CD8-positive, alpha-beta memory T cell (primary cell): ENCODE results near the gene RICTOR. TPM values are rescaled to one million over a fixed set of nuclear protein-coding genes. Genes with fewer than 3 reads are reported as not detected.
"Not testable (repeated sequence)": the region's sequence is repeated elsewhere in the genome, so short reads cannot be mapped to it uniquely, and the experiment has no call there.

Experiments
- CTCF ChIA-PET: fragments of 350-600 bp; sonication (Branson Sonifier 250); formaldehyde crosslinking; loops from one replicate; lab custom pipeline; 2021; ENCODE audit warnings: antibody characterized with exemption; lab: Charles Lee
- POLR2A ChIA-PET: fragments of 350-600 bp; sonication (Branson Sonifier 250); formaldehyde crosslinking; loops from one replicate; lab custom pipeline; 2021; ENCODE audit warnings: antibody characterized with exemption; lab: Charles Lee
- DNase-seq, 5 donors: peaks; one replicate each; pipeline versions ENCODE4 v3.0.0 to v3.0.0-alpha.2; 2020 to 2022; ENCODE audit warnings: mixed read lengths in 1 of 5
- H3K27ac ChIP-seq: one replicate; pipeline ENCODE4 v1.7.0; 2013; ENCODE audit warnings: low read depth, mild to moderate bottlenecking, low read length, moderate library complexity
- H3K27me3 ChIP-seq: 2 replicates; pipeline ENCODE4 v1.7.0; 2013; ENCODE audit warnings: low read length, mild to moderate bottlenecking; ENCODE audit not compliant: insufficient read depth, poor library complexity, severe bottlenecking
- H3K36me3 ChIP-seq: 2 replicates; pipeline ENCODE4 v1.7.0; 2013; ENCODE audit warnings: mild to moderate bottlenecking, low read length, moderate library complexity; ENCODE audit not compliant: insufficient read depth
- H3K4me1 ChIP-seq: 2 replicates; pipeline ENCODE4 v1.7.0; 2013; ENCODE audit warnings: mild to moderate bottlenecking, low read length, moderate library complexity; ENCODE audit not compliant: insufficient read depth
- H3K4me3 ChIP-seq: 2 replicates; pipeline ENCODE4 v1.7.0; 2013; ENCODE audit warnings: mild to moderate bottlenecking, low read length
- H3K9me3 ChIP-seq: 2 replicates; pipeline ENCODE4 v1.7.0; 2013; ENCODE audit warnings: mild to moderate bottlenecking, low read length
- H3K27ac Mint-ChIP-seq, 8 donors: one replicate each; pipeline ENCODE4 v1.8.0; 2020 to 2021; ENCODE audit warnings: mixed read lengths in 8 of 8, mild to moderate bottlenecking in 6 of 8, inconsistent platforms in 3 of 8, moderate library complexity in 3 of 8
- H3K27me3 Mint-ChIP-seq, 2 donors: one replicate each; pipeline ENCODE4 v1.8.0; 2020 to 2021; ENCODE audit warnings: mixed read lengths in 2 of 2, mild to moderate bottlenecking in 1 of 2, moderate library complexity in 1 of 2
- H3K36me3 Mint-ChIP-seq, 3 donors: one replicate each; pipeline ENCODE4 v1.8.0; 2020 to 2021; ENCODE audit warnings: mixed read lengths in 3 of 3, inconsistent platforms in 1 of 3, mild to moderate bottlenecking in 1 of 3
- H3K4me1 Mint-ChIP-seq, 3 donors: one replicate each; pipeline ENCODE4 v1.8.0; 2020 to 2021; ENCODE audit warnings: mixed read lengths in 3 of 3, inconsistent platforms in 1 of 3, mild to moderate bottlenecking in 1 of 3
- H3K4me3 Mint-ChIP-seq, 7 donors: one replicate each; pipeline ENCODE4 v1.8.0; 2020 to 2021; ENCODE audit warnings: mixed read lengths in 7 of 7, mild to moderate bottlenecking in 6 of 7, moderate library complexity in 4 of 7, inconsistent platforms in 2 of 7
- H3K9me3 Mint-ChIP-seq, 5 donors: one replicate each; pipeline ENCODE4 v1.8.0; 2020 to 2022; ENCODE audit warnings: mixed read lengths in 5 of 5, mild to moderate bottlenecking in 3 of 5, moderate library complexity in 2 of 5, inconsistent platforms in 1 of 5
- polyA plus RNA-seq: library from polyadenylated mRNA; unstranded; fragments of 300-500 nt; fragmentation: Illumina TruSeq; gene quantifications from one replicate; pipeline ENCODE4 v1.2.3, GENCODE V29; 2021
- total RNA-seq, 2 experiments: library from RNA; stranded (reverse); gene quantifications; one replicate each; pipeline ENCODE4 v1.2.3, GENCODE V29; 2021

The RICTOR gene
- total and polyA plus RNA-seq, 3 experiments from 2014 or later, result 12.1 to 32.9 (median 32.0) TPM

DNA sequence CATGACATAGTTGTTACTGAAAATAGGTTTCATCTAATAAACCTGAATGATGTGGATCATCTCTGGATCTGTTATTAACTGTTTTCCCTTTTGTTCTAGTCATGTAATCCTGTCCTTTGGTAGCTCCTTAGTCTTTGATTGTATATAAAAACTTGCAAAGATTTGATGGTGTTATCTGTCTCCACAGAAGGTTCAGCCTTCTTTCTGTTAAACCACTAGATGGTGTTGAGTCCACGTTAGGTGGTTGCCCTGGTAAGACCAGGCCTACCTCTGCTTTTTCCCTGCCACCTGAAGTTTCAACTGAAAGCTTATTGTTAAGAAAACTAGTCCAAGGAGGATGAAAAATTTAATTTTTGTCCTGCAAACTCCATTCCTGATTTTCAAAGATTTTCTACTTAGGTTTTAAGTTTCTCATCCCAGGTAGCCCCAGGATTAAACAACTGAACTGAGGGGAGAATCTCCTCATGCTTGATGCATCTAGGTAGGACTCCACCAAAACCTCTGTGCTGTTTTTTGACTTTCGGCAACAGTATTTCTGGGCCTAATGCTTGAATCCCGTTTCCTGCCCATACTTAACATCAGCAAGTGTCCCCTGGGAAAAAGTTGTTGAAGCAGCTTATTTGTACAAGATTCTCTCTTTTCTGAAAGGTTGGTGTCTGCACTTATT is 68.5 kb downstream of the RICTOR start:
- Histone ChIP-seq H3K36me3 (peaks cover 5% of the 10 kb centered on the region), H3K4me3 (no peak overlapping the region), H3K27me3 (no peaks in the 10 kb centered on the region), H3K27ac (no peak overlapping the region), H3K4me1 (peaks cover 6% of the 10 kb centered on the region), H3K9me3 (no peaks in the 10 kb centered on the region)
- CTCF ChIA-PET, result interaction anchor here (1.2 to 1.5 kb wide), 4 partner anchors 9 to 166 kb away, joined by 3 to 6 read pairs (median 4); no protein-coding TSS in a partner anchor
- Mint-ChIP-seq H3K36me3 (peaks cover 8 to 41% (median 9%) of the 10 kb centered on the region in 3 donors), H3K9me3 (peaks cover 0 to 6% (median 2%) of the 10 kb centered on the region in 5 donors), H3K27me3 (no peaks in the 10 kb centered on the region), H3K27ac (peak overlapping the region in 5 of 8 donors; percentile 17 to 83 (median 55)), H3K4me1 (peaks cover 48 to 69% (median 67%) of the 10 kb centered on the region in 3 donors), H3K4me3 (peak overlapping the region in 1 of 7 donors; percentile 75)
- peak in 2 of 5 donors; percentile 12 to 13 for DNase-seq
- POLR2A ChIA-PET, result no interaction called here

DNA sequence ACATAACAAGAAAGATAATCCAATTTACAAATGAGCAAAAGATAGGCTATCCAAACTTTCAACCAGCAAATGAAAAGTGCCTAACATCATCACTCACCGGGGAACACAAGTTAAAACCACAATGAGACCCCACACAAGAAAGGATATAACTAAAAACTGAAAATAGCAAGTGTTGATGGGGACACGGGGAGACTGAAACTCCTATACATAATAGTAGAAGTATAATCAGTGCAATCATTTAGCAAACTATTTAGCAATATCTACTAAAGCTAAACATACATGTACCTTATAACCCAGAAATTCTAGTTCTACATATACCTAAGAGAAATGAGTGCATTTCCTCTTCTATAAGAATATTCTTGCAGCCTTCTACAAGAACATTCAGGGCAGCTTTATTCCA is 72.5 kb downstream of the RICTOR start:
- peaks cover 61 to 79% (median 78%) of the 10 kb centered on the region in 3 donors for H3K4me1 Mint-ChIP-seq
- H3K9me3 Mint-ChIP-seq, result no peaks in the 10 kb centered on the region
- H3K27me3 Mint-ChIP-seq, result no peaks in the 10 kb centered on the region
- Histone ChIP-seq H3K4me1 (peaks cover 6% of the 10 kb centered on the region), H3K9me3 (no peaks in the 10 kb centered on the region), H3K27me3 (no peaks in the 10 kb centered on the region), H3K27ac (no peak overlapping the region), H3K4me3 (no peak overlapping the region), H3K36me3 (peaks cover 5% of the 10 kb centered on the region)
- ChIA-PET POLR2A (interaction anchor here (0.6 kb wide), 1 partner anchor 73 kb away, joined by 5 read pairs; the partner anchor contains the start of gene RICTOR), CTCF (interaction anchor here (0.8 kb wide), 1 partner anchor 79 kb away, joined by 3 read pairs; no protein-coding TSS in a partner anchor)
- peak overlapping the region in 5 of 8 donors; percentile 1 to 83 (median 43) for H3K27ac Mint-ChIP-seq
- H3K36me3 Mint-ChIP-seq, result peaks cover 0 to 56% (median 14%) of the 10 kb centered on the region in 3 donors
- H3K4me3 Mint-ChIP-seq, result no peak overlapping the region
- DNase-seq, result no peak

DNA sequence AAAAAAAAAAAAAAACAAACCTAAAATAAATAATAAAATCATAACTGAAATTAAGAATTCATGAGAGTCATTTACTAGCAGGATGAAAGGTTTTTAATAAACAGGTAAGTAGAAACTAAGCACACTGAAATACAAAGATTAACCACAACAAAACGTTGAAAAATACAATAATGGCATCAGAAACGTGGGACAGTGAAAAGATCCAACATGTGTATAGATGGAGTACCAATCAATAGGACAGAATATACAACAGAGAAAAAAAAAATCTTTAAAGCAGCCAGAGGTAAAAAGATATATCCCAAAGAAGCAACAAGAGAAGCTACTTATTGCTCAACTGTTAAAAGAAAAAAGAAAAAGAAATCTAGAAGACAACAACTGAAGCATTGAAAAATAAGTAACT is 75.2 kb downstream of the RICTOR start:
- DNase-seq, result no peak
- Mint-ChIP-seq H3K4me3 (no peak overlapping the region), H3K36me3 (peaks cover 3 to 61% (median 18%) of the 10 kb centered on the region in 3 donors), H3K27me3 (no peaks in the 10 kb centered on the region), H3K27ac (peak overlapping the region in 2 of 8 donors; percentile 25 to 69), H3K4me1 (peaks cover 51 to 75% (median 73%) of the 10 kb centered on the region in 3 donors), H3K9me3 (no peaks in the 10 kb centered on the region)
- Histone ChIP-seq H3K27ac (no peak overlapping the region), H3K4me1 (peaks cover 4% of the 10 kb centered on the region), H3K36me3 (no peaks in the 10 kb centered on the region), H3K27me3 (no peaks in the 10 kb centered on the region), H3K9me3 (no peaks in the 10 kb centered on the region), H3K4me3 (no peak overlapping the region)
- POLR2A ChIA-PET, result no interaction called here
- CTCF ChIA-PET, result interaction anchor here (0.9 kb wide), 1 partner anchor 81 kb away, joined by 3 read pairs; no protein-coding TSS in a partner anchor

DNA sequence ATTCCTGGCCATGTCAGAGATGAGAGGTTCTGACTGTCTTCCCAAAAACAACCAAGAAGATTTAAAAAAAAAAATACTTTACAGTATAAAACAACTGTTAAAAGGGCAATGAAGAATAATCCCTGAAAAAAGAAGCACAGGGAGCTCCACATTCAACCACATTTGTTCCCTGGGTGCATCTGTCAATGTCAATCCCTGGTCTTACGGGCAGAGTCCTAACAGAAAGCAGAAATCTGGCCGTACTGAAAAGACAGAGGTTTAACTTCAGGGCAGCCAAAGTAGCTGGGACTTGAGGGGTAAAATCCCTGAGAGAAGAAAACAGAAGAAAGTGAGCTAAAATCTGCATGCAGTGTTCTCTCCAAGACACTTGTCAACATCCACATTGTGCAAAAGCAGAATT is 76.6 kb downstream of the RICTOR start:
- Mint-ChIP-seq H3K9me3 (no peaks in the 10 kb centered on the region), H3K4me1 (peaks cover 52 to 73% (median 72%) of the 10 kb centered on the region in 3 donors), H3K36me3 (peaks cover 3 to 62% (median 23%) of the 10 kb centered on the region in 3 donors), H3K4me3 (no peak overlapping the region), H3K27ac (peak overlapping the region in 1 of 8 donors; percentile 10), H3K27me3 (no peaks in the 10 kb centered on the region)
- no peaks in the 10 kb centered on the region for H3K27me3 ChIP-seq
- CTCF ChIA-PET, result no interaction called here
- no peak for DNase-seq
- H3K4me3 ChIP-seq, result no peak overlapping the region
- peaks cover 4% of the 10 kb centered on the region for H3K4me1 ChIP-seq
- H3K9me3 ChIP-seq, result no peaks in the 10 kb centered on the region
- H3K27ac ChIP-seq, result no peak overlapping the region
- no peaks in the 10 kb centered on the region for H3K36me3 ChIP-seq
- POLR2A ChIA-PET, result no interaction called here

DNA sequence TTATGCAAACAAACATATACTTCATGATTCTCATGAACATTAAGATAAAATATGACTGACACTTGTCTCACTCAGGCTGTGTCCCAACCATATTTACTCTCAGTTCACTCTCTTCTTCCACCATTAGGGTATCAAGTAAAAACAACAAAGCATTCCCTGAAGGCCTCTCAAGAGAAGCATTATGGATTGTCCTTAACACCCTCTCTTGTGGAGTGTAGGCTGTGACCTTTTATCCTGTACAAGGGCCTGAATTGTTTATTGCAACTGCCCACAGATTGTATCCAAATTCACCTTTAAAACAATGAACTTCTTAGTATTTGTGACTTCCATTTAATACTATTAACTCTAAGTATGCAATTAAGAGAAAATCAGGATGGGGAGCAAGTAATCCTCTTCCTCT is 78.1 kb downstream of the RICTOR start:
- POLR2A ChIA-PET, result no interaction called here
- Mint-ChIP-seq H3K27me3 (no peaks in the 10 kb centered on the region), H3K9me3 (no peaks in the 10 kb centered on the region), H3K4me1 (peaks cover 43 to 60% (median 58%) of the 10 kb centered on the region in 3 donors), H3K36me3 (peaks cover 3 to 56% (median 21%) of the 10 kb centered on the region in 3 donors), H3K4me3 (no peak overlapping the region), H3K27ac (no peak overlapping the region)
- Histone ChIP-seq H3K4me3 (no peak overlapping the region), H3K27ac (no peak overlapping the region), H3K36me3 (peaks cover 2% of the 10 kb centered on the region), H3K27me3 (no peaks in the 10 kb centered on the region), H3K9me3 (no peaks in the 10 kb centered on the region), H3K4me1 (peaks cover 3% of the 10 kb centered on the region)
- CTCF ChIA-PET, result no interaction called here
- DNase-seq, result no peak

DNA sequence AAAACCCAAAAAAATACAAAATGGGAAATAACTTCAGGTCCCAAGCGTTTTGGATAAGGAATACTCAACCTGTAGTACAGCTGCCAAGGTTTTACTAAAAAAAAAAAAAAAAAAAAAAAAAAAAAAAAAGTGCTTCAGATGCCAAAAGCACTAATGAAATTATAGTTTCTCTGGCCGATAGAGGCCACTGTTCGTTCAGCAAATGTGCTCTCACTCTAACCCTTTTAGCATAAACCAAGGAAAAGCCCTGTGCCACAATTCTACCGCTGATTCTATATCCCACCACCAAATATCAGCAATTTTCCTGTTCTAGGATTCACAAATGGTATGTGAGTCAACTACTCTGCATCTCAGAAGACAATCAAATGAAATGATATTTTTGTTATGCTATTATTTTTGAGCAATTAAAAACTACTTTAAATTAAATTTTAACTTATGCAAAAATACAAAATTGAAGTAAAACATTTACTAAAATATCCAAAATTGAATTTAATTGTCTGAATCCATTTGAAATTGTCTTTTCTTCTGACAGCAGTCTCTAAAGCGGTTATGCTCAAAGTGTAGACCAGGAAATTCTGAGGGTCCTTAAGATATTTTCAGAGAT is 79.8 kb downstream of the RICTOR start:
- POLR2A ChIA-PET, result no interaction called here
- H3K27me3 Mint-ChIP-seq, result no peaks in the 10 kb centered on the region
- peaks cover 11 to 56% (median 27%) of the 10 kb centered on the region in 3 donors for H3K36me3 Mint-ChIP-seq
- H3K4me1 Mint-ChIP-seq, result peaks cover 30 to 47% (median 41%) of the 10 kb centered on the region in 3 donors
- Histone ChIP-seq H3K36me3 (peaks cover 6% of the 10 kb centered on the region), H3K9me3 (no peaks in the 10 kb centered on the region), H3K27ac (no peak overlapping the region), H3K4me3 (no peak overlapping the region), H3K27me3 (no peaks in the 10 kb centered on the region), H3K4me1 (no peaks in the 10 kb centered on the region)
- H3K9me3 Mint-ChIP-seq, result no peaks in the 10 kb centered on the region
- peak overlapping the region in 1 of 8 donors; percentile 57 for H3K27ac Mint-ChIP-seq
- CTCF ChIA-PET, result no interaction called here
- no peak overlapping the region for H3K4me3 Mint-ChIP-seq
- peak in 3 of 5 donors; percentile 13 to 27 (median 21) for DNase-seq

DNA sequence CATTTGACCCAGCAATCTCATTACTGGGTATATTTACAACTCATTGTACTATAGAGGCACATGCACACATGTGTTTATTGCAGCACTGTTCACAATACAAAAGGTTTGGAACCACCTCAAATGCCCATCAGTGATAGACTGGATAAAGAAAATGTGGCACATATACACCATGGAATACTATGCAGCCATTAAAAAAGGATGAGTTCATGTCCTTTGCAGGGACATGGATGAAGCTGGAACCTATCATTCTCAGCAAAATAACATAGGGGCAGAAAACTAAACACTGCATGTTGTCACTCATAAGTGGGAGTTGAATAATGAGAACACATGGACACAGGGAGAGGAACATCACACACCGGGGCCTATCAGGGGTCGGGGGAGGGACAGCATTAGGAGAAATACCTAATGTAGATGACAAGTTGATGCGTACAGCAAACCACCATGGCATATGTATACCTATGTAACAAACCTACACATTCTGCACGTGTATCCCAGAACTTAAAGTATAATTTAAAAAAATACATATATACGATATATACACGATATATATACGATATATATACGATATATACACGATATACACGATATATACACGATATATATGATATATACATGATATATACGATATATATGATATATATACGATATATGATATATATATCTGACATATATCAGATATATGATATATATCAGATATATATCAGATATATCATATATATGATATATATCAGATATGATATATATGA is 84.1 kb downstream of the RICTOR start:
- H3K36me3 ChIP-seq, H3K9me3 Mint-ChIP-seq, H3K4me3 ChIP-seq, DNase-seq, H3K27me3 Mint-ChIP-seq, CTCF ChIA-PET, H3K27me3 ChIP-seq, H3K9me3 ChIP-seq, H3K4me3 Mint-ChIP-seq, H3K4me1 ChIP-seq, H3K27ac ChIP-seq, POLR2A ChIA-PET: not testable (repeated sequence)
- H3K36me3 Mint-ChIP-seq, result peaks cover 38 to 68% (median 44%) of the 10 kb centered on the region in 3 donors
- peaks cover 32 to 42% (median 39%) of the 10 kb centered on the region in 3 donors for H3K4me1 Mint-ChIP-seq
- H3K27ac Mint-ChIP-seq, result peak overlapping the region in 1 of 8 donors; percentile 23
